ENCODE results near the gene NPIPB6.

NPIPB6 gene

GRCh38 chr16:28321700-28322411, 41.5 kb downstream of the NPIPB6 start:
- DNase-seq: peak; percentile 20

- no peak for DNase-seq
Observed at GRCh38 chr16:28320741-28321140, 42.6 kb downstream of the NPIPB6 start.

- no peak for DNase-seq
Observed at GRCh38 chr16:28320023-28320561, 43.2 kb downstream of the NPIPB6 start.

- DNase-seq: no peak
Observed at GRCh38 chr16:28319476-28320022, 43.8 kb downstream of the NPIPB6 start.

- DNase-seq: no peak
Observed at GRCh38 chr16:28318042-28318744, 45.1 kb downstream of the NPIPB6 start.

- peak; percentile 55 for DNase-seq
Observed at GRCh38 chr16:28317040-28317880, 46.0 kb downstream of the NPIPB6 start.

- no peak for DNase-seq
Observed at GRCh38 chr16:28316054-28316453, 47.3 kb downstream of the NPIPB6 start.

- DNase-seq: no peak
Observed at GRCh38 chr16:28313587-28313986, 49.7 kb downstream of the NPIPB6 start.

- DNase-seq: no peak
Observed at GRCh38 chr16:28312327-28312726, 51.0 kb downstream of the NPIPB6 start.

- no peak for DNase-seq
Observed at GRCh38 chr16:28311913-28312312, 51.4 kb downstream of the NPIPB6 start.

- no peak for DNase-seq
Observed at GRCh38 chr16:28311413-28311812, 51.9 kb downstream of the NPIPB6 start.

GRCh38 chr16:28310796-28311195, 52.5 kb downstream of the NPIPB6 start:
- DNase-seq: no peak

- no peak for DNase-seq
Observed at GRCh38 chr16:28309811-28310311, 53.4 kb downstream of the NPIPB6 start.

GRCh38 chr16:28308794-28309584, 54.3 kb downstream of the NPIPB6 start:
- no peak for DNase-seq

- no peak for DNase-seq
Observed at GRCh38 chr16:28307936-28308335, 55.4 kb downstream of the NPIPB6 start.

GRCh38 chr16:28304214-28304613, 59.1 kb downstream of the NPIPB6 start:
- DNase-seq: peak; percentile 17

- no peak for DNase-seq
Observed at GRCh38 chr16:28303132-28303531, 60.2 kb downstream of the NPIPB6 start.

- no peak for DNase-seq
Observed at GRCh38 chr16:28301620-28302019, 61.7 kb downstream of the NPIPB6 start.

- no peak for DNase-seq
Observed at GRCh38 chr16:28301154-28301553, 62.2 kb downstream of the NPIPB6 start.

GRCh38 chr16:28300327-28300726, 63.0 kb downstream of the NPIPB6 start:
- no peak for DNase-seq

GRCh38 chr16:28298511-28298878, 64.8 kb downstream of the NPIPB6 start:
- no peak for DNase-seq
